Subcutaneous adipose tissue (tissue), 4 donors: ENCODE results near the gene MKRN1. TPM values are rescaled to one million over a fixed set of nuclear protein-coding genes. Genes with fewer than 3 reads are reported as not detected.

Experiments used
- CTCF ChIP-seq: fragments of 450-650 bp; IDR thresholded peaks from one replicate; pipeline ENCODE4 v1.5.1; 2016; ENCODE audit warnings: low read depth, mild to moderate bottlenecking, control low read depth, antibody characterized with exemption, moderate library complexity
- total RNA-seq, 4 donors: library from RNA; depleted of rRNA; stranded (reverse); fragments of >200 nt; gene quantifications; one replicate each; pipeline ENCODE4 v1.1.0, GENCODE V29; 2016

MKRN1 gene
- total RNA-seq, 4 donors from 2014 or later: 56.6 to 86.5 (median 77.8) TPM

DNA sequence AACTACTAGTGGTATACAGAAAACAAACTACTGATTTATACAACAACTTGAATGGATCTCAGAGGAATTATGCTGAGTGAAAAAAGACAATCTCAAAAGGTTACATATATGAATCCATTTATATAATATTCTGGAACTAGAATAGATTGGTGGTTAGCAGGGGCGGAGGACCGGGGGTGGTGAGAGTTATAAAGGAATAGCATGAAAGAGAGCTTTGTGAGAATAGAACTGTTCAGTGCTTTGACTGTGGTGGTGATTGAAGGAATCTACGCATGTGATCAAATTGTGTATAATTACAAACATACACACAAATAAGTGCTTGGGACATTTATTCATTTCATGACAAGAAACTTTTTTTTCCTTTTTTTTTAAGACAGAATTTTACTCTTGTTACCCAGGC is 55.8 kb downstream of the MKRN1 start:
- no peak for TF ChIP-seq CTCF

DNA sequence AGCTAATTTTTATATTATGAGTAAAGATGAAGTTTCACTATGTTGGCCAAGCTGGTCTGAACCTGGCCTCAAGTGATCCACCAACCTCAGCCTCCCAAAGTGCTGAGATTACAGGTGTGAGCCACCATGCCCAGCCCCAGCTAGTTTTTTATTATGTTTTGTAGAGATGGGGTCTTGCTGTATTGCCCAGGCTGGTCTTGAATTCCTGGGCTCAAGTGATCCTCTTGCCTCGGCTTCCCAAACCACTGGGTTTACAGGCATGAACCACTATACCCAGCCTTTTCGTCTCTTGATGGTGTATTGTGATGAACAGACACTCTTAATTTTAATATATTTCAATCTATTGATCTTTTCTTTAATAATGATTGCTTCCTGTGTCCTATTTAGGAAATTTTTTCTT is 57.8 kb downstream of the MKRN1 start:
- no peak for TF ChIP-seq CTCF

GRCh38 chr7:140418653-140419052 is 60.7 kb downstream of the MKRN1 start:
- no peak for TF ChIP-seq CTCF

DNA sequence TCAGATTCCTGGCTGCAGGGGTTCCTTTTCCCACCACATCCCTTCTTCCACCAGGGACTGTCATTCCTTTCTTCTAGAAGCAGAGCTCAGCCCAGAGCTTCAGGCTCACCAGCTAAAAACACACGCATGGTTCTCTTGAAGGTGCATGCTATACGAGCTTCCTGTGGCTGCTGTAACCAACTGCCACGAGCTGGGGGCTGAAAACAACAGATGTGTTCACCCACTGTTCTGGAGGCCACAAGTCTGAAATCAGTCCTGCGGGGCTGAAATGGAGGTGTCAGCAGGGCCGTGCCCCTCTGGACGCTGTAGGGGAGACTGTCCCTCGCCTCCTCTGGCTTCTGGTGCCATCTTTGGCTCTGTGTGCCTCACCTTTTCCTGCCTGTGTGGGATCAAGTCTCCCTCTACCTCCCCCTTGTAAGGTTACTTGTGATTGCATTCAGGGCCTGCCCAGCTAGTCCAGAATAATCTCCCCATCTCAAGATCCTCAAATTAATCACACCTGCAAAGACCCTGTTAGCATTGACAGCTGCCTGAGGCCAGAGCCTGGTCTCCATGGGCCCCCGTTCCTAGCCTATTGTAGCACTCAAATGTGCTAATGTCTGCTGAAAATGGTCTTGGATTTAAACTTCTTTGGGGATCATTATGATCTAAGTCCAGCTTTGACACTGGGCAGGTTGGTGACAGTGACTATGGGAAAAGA is 61.7 kb downstream of the MKRN1 start:
- TF ChIP-seq CTCF: no peak

DNA sequence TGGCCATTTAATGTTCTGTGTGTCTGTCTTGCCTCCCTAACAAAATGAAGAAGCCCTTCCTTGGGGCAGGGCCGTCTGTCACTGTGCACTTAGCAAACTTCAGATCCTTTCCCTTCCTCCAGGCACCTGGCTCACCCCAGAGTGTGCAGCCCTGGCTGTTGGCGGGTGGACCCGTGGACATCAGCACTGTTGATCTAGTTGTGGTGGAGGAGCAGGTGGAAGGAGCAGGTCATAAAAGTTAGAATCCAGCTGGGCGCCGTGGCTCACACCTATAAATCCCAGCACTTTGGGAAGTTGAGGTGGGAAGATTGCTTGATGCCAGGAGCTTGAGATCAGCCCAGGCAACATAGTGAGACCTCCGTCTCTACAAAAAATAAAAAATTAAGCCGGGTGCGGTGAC is 62.7 kb downstream of the MKRN1 start:
- no peak for TF ChIP-seq CTCF

DNA sequence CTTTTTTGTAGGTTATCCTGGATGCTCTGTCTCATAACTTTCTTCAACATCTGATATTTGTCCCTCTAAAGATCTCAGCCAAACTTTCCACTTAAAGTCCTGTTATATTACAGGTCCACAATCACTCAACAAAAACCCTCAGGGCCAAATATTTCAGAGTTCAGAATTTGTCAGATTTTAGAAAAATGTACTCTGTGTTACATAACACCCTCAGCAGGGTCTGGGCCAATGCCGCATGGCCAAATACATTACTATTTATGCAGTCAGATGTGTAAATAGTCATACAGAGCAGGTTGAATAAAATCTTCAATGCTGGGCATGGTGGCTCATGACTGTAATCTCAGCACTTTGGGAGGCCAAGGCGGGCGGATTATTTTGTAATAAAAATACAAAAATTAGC is 63.9 kb downstream of the MKRN1 start:
- no peak for TF ChIP-seq CTCF

DNA sequence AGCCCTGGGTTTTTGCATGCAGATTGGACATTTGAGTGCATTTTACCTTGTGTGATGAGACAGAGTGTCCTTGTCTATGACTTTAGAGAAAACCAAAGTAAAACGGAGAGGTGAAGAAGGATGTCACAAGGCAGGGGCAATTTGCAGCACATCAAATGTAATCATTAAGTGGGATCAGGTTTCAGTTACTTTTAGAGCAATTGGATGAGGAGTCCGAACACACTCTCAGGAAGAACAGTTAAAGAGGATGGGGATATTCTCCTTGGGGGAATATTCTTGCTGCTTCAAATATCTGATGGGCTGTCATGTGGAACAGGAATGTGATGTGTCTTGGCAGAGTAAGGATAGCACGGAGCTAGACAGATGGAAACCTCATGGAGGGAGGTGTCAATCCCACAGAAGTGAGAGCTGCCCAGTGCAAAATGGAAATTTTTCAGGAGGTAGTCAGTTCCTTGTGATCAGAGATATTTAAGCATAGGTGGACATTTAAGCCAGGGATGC is 74.7 kb downstream of the MKRN1 start:
- TF ChIP-seq CTCF: no peak
